ENCODE data around the gene GPR101.
"Not testable (repeated sequence)": the region's sequence is repeated elsewhere in the genome, so short reads cannot be mapped to it uniquely, and the experiment has no call there.

The GPR101 gene

GRCh38 chrX:137000236-137000635 lies 33.6 kb downstream of the GPR101 start:
- DNase-seq (ENCODE audit: low spot score), result not testable (repeated sequence)

DNA sequence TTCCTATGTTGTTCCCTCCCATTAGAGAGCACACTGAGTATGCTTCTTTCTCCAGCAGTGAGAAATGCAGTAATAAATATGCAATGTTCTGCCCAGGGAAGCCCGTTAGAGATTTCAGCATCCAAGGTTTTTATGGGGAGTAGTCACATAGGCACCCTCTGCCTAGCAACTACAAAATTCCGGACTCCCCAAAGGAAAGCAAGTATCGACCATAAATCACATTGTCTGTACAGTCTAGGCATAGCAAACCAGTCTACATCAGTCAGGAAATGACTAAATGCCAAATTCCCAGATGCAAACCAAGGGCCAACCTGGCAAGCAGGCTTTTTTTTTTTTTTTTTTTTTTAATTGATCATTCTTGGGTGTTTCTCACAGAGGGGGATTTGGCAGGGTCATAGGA lies 34.8 kb downstream of the GPR101 start:
- DNase-seq (ENCODE audit: low spot score), result no peak
